HG03439 (cell line): ENCODE measurements around the gene CTXND2.

Source experiments
- ATAC-seq: cut with Tn5 transposase; IDR thresholded peaks from one replicate; pipeline ENCODE4 v1.9.1; 2021; ENCODE audit warnings: mild to moderate bottlenecking, moderate library complexity; ENCODE audit not compliant: unreplicated experiment

Gene CTXND2

DNA sequence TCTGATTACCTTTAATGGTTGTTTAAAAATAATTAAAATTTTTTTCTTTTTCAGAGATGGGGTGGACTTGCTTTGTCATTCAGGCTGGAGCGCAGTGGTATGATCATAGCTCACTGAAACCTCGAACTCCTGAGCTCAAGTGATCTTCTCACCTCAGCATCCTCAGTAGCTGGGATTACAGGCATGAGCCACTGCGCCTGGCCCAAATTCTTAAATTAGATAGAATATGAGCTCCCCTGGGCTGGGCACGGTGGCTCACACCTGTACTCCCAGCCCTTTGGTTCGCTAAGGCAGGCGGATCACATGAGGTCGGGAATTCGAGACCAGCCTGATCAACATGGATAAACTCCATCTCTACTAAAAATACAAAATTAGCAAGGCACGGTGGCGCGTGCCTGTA lies 70.7 kb downstream of the CTXND2 start:
- ATAC-seq, result no peak

DNA sequence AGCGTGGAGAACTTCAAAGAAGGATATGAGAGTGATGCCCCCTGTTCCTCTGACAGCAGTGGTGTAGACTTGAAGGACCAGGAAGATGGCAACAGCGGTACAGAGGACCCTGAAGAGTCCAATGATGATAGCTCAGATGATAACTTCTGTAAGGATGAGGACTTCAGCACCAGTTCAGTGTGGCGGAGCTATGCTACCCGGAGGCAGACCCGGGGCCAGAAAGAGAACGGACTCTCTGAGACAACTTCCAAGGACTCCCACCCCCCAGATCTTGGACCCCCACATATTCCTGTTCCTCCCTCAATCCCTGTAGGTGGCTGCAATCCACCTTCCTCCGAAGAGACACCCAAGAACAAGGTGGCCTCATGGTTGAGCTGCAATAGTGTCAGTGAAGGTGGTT lies 73.7 kb downstream of the CTXND2 start:
- no peak for ATAC-seq

DNA sequence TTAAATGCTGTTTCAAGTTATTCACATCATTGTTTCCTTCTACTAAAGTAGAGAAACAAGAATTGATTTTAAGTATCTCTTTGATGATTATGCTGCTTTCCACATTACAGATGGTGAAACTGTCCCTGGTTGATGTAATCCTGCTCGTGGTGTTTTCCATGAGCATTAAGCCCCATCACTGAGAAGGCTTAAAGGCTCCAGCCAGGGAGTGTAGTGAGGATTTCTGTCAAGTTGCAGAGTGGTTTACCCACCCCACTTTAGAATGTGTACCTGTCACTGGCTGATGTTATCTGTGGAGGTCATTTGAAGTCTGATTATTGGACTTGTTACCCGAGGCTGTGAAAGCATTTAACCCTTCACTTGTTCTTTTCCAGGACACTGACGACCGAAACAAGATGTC lies 74.8 kb downstream of the CTXND2 start:
- ATAC-seq, result no peak
